GM18507 (cell line): ENCODE data around the gene WDR90.
"Not testable (repeated sequence)": the region's sequence is repeated elsewhere in the genome, so short reads cannot be mapped to it uniquely, and the experiment has no call there.

ENCODE experiments used
- DNase-seq: peaks from one replicate; pipeline ENCODE4 v3.0.0; 2011; ENCODE audit warnings: low read depth; ENCODE audit not compliant: insufficient read length; ENCODE audit errors: extremely low spot score
- FAIRE-seq: peaks from 2 replicates; lab custom pipeline; 2011; peaks lifted over from hg19 to GRCh38; lab: Jason Lieb, UNC

WDR90 gene

GRCh38 chr16:711548-712320, 62.6 kb downstream of the WDR90 start:
- peak; percentile 76 for DNase-seq
- peak; percentile 76 for FAIRE-seq

GRCh38 chr16:712740-713250, 63.6 kb downstream of the WDR90 start:
- not testable (repeated sequence) for FAIRE-seq, DNase-seq

GRCh38 chr16:714079-714478, 64.9 kb downstream of the WDR90 start:
- DNase-seq (no peak), FAIRE-seq (no peak)

- DNase-seq: peak; percentile 83
- FAIRE-seq: peak; percentile 33
Observed at GRCh38 chr16:714558-715476, 65.7 kb downstream of the WDR90 start, which contains the start of gene METRN. Gene METRN, plus strand, starts transcription at chr16:715118. Its CDS starts 172 bp downstream, at chr16:715290.

GRCh38 chr16:715477-716199, 66.5 kb downstream of the WDR90 start:
- DNase-seq: no peak

GRCh38 chr16:716200-716568, 67.0 kb downstream of the WDR90 start:
- DNase-seq: no peak
- no peak for FAIRE-seq

More at GRCh38 chr16:715477-716199, 66.5 kb downstream of the WDR90 start:
- FAIRE-seq: no peak

- no peak for FAIRE-seq
Observed at GRCh38 chr16:716768-717325, 67.7 kb downstream of the WDR90 start.

More at GRCh38 chr16:716768-717325, 67.7 kb downstream of the WDR90 start:
- DNase-seq: no peak
